HG03571 (cell line): ENCODE measurements around the gene FOXL3.

Experiments
- ATAC-seq: cut with Tn5 transposase; IDR thresholded peaks from one replicate; pipeline ENCODE4 v1.9.1; 2021; ENCODE audit not compliant: unreplicated experiment

The FOXL3 gene

GRCh38 chr7:318878-319661 lies 29.1 kb downstream of the FOXL3 start:
- no peak for ATAC-seq

- ATAC-seq: no peak
Measured at GRCh38 chr7:320297-320696, 30.3 kb downstream of the FOXL3 start.

GRCh38 chr7:322111-322671 lies 32.2 kb downstream of the FOXL3 start:
- ATAC-seq: no peak

GRCh38 chr7:322708-323111 lies 32.7 kb downstream of the FOXL3 start:
- ATAC-seq: no peak

- ATAC-seq: no peak
Measured at GRCh38 chr7:323410-323809, 33.4 kb downstream of the FOXL3 start.

GRCh38 chr7:324011-324410 lies 34.0 kb downstream of the FOXL3 start:
- no peak for ATAC-seq

- ATAC-seq: no peak
Measured at GRCh38 chr7:325051-325798, 35.3 kb downstream of the FOXL3 start.

- ATAC-seq: no peak
Measured at GRCh38 chr7:325811-326210, 35.8 kb downstream of the FOXL3 start.

- no peak for ATAC-seq
Measured at GRCh38 chr7:326273-326672, 36.3 kb downstream of the FOXL3 start.

- no peak for ATAC-seq
Measured at GRCh38 chr7:326809-327232, 36.9 kb downstream of the FOXL3 start.

GRCh38 chr7:327233-327931 lies 37.4 kb downstream of the FOXL3 start:
- ATAC-seq: no peak

GRCh38 chr7:327991-328702 lies 38.2 kb downstream of the FOXL3 start:
- ATAC-seq: no peak

- no peak for ATAC-seq
Measured at GRCh38 chr7:329691-330281, 39.8 kb downstream of the FOXL3 start.

- ATAC-seq: no peak
Measured at GRCh38 chr7:330511-331230, 40.7 kb downstream of the FOXL3 start.

GRCh38 chr7:332020-332517 lies 42.1 kb downstream of the FOXL3 start:
- no peak for ATAC-seq

- ATAC-seq: no peak
Measured at GRCh38 chr7:332646-333392, 42.8 kb downstream of the FOXL3 start.

- no peak for ATAC-seq
Measured at GRCh38 chr7:333393-333764, 43.4 kb downstream of the FOXL3 start.

- ATAC-seq: no peak
Measured at GRCh38 chr7:334618-335357, 44.8 kb downstream of the FOXL3 start.
